CD4-positive, alpha-beta T cell (primary cell): Measurements from ENCODE around the gene CADM1. TPM values are rescaled to one million over a fixed set of nuclear protein-coding genes. Genes with fewer than 3 reads are reported as not detected.
A peak's percentile ranks its signal among the peaks of the same experiment; 100 is the strongest.

Experiments
- ATAC-seq: fragments of 200-7000 bp; cut with Tn5 transposase; one replicate; pipeline ENCODE4 v1.10.0; 2022; ENCODE audit warnings: mild to moderate bottlenecking; ENCODE audit not compliant: poor library complexity
- CTCF ChIA-PET: fragments of 350-600 bp; sonication (Branson Sonifier 250); formaldehyde crosslinking; loops from one replicate; lab custom pipeline; 2021; ENCODE audit warnings: antibody characterized with exemption, inconsistent platforms; lab: Charles Lee
- POLR2A ChIA-PET: fragments of 350-600 bp; sonication (Branson Sonifier 250); formaldehyde crosslinking; loops from one replicate; lab custom pipeline; 2021; ENCODE audit warnings: antibody characterized with exemption, inconsistent platforms; lab: Charles Lee
- DNase-seq, 14 experiments: peaks; one replicate each; pipeline ENCODE4 v3.0.0-alpha.2; 2013 to 2020; ENCODE audit warnings: mixed read lengths in 2 of 14
- H3K27ac ChIP-seq, 2 donors: one replicate each; pipeline versions ENCODE4 v1.5.1 to v1.7.0; 2013; ENCODE audit warnings: low read length in 2 of 2, low read depth in 1 of 2, mild to moderate bottlenecking in 1 of 2
- H3K27me3 ChIP-seq, 2 experiments: 1 replicate in 1 of 2; 2 replicates in 1 of 2; pipeline versions ENCODE4 v1.6.1 to v1.7.0; 2013; ENCODE audit warnings: low read length in 2 of 2, control low read depth in 1 of 2, mild to moderate bottlenecking in 1 of 2, moderate library complexity in 1 of 2; ENCODE audit not compliant: insufficient read depth in 2 of 2, control insufficient read depth in 1 of 2
- H3K36me3 ChIP-seq: one replicate; pipeline ENCODE4 v1.6.1; 2013; ENCODE audit warnings: low read length, control low read depth; ENCODE audit not compliant: insufficient read depth
- H3K4me1 ChIP-seq: one replicate; pipeline ENCODE4 v1.6.1; 2013; ENCODE audit warnings: low read length, control low read depth; ENCODE audit not compliant: insufficient read depth
- H3K4me3 ChIP-seq: one replicate; pipeline ENCODE4 v1.5.1; 2013; ENCODE audit warnings: mild to moderate bottlenecking, low read length, moderate library complexity
- H3K9me3 ChIP-seq, 2 experiments: 1 replicate in 1 of 2; 2 replicates in 1 of 2; pipeline versions ENCODE4 v1.6.1 to v1.7.0; 2013; ENCODE audit warnings: low read length in 2 of 2, mild to moderate bottlenecking in 2 of 2, control low read depth in 1 of 2, moderate library complexity in 1 of 2; ENCODE audit not compliant: control insufficient read depth in 1 of 2, insufficient read depth in 1 of 2
- H3K27ac Mint-ChIP-seq: one replicate; pipeline ENCODE4 v1.8.0; 2020; ENCODE audit warnings: mixed read lengths
- H3K27me3 Mint-ChIP-seq: one replicate; pipeline ENCODE4 v1.8.0; 2021; ENCODE audit warnings: mixed read lengths
- H3K36me3 Mint-ChIP-seq: one replicate; pipeline ENCODE4 v1.8.0; 2021; ENCODE audit warnings: low read depth, mixed read lengths
- H3K4me1 Mint-ChIP-seq: one replicate; pipeline ENCODE4 v1.8.0; 2021; ENCODE audit warnings: low read depth, mixed read lengths
- H3K4me3 Mint-ChIP-seq: one replicate; pipeline ENCODE4 v1.8.0; 2020; ENCODE audit warnings: mild to moderate bottlenecking, mixed read lengths
- H3K9me3 Mint-ChIP-seq: one replicate; pipeline ENCODE4 v1.8.0; 2020; ENCODE audit warnings: mixed read lengths
- CTCF ChIP-seq: fragments of 200-600 bp; IDR thresholded peaks from one replicate; pipeline ENCODE4 v1.8.0; 2022; ENCODE audit warnings: antibody characterized with exemption, mild to moderate bottlenecking
- intact Hi-C, 2 experiments: fragments of 100-400 bp; cut with DNase I in 1 of 2; cut with micrococcal nuclease in 1 of 2; formaldehyde crosslinking; loops; one replicate each; pipeline versions ENCODE4 v1.15.1 to v1.9.0; 2023 to 2025; cut with DNase I, micrococcal nuclease
- total RNA-seq, 174 experiments: library from RNA in 2 of 174; stranded (reverse) in 2 of 174; gene quantifications; one replicate each; pipeline ENCODE4 v1.2.3 and lab custom pipeline; 2021 to 2026

Gene CADM1
- total RNA-seq, 2 experiments from 2014 or later = 1.1 to 1.4 TPM

- Mint-ChIP-seq H3K9me3 (no peaks in the 10 kb centered on the region), H3K27me3 (no peaks in the 10 kb centered on the region), H3K4me3 (no peak overlapping the region), H3K4me1 (peaks cover 9% of the 10 kb centered on the region), H3K36me3 (no peaks in the 10 kb centered on the region), H3K27ac (no peak overlapping the region)
- intact Hi-C loops = no loop called here
- no peak overlapping the region for H3K4me3 ChIP-seq
- no peaks in the 10 kb centered on the region for H3K36me3 ChIP-seq
- no peak overlapping the region for H3K27ac ChIP-seq
- no peak for DNase-seq
- ATAC-seq = no peak
- POLR2A ChIA-PET = no interaction called here
- no peaks in the 10 kb centered on the region for H3K9me3 ChIP-seq
- H3K4me1 ChIP-seq = no peaks in the 10 kb centered on the region
- CTCF ChIA-PET = no interaction called here
- TF ChIP-seq CTCF = no peak
- no peaks in the 10 kb centered on the region for H3K27me3 ChIP-seq
Observed at GRCh38 chr11:115326526-115326925, 177.7 kb downstream of the CADM1 start.

GRCh38 chr11:115325523-115325922, 178.7 kb downstream of the CADM1 start:
- no peak for ATAC-seq
- TF ChIP-seq CTCF = no peak
- Mint-ChIP-seq H3K36me3 (no peaks in the 10 kb centered on the region), H3K27ac (no peak overlapping the region), H3K4me3 (no peak overlapping the region), H3K27me3 (no peaks in the 10 kb centered on the region), H3K9me3 (no peaks in the 10 kb centered on the region), H3K4me1 (peaks cover 9% of the 10 kb centered on the region)
- Histone ChIP-seq H3K27ac (no peak overlapping the region), H3K9me3 (no peaks in the 10 kb centered on the region), H3K4me3 (no peak overlapping the region), H3K27me3 (no peaks in the 10 kb centered on the region), H3K36me3 (no peaks in the 10 kb centered on the region), H3K4me1 (no peaks in the 10 kb centered on the region)
- intact Hi-C loops = loop anchor here in 1 of 2 experiments (2.0 kb wide), 1 partner anchor 899 kb away; no protein-coding TSS in a partner anchor
- no peak for DNase-seq
- CTCF ChIA-PET = no interaction called here
- POLR2A ChIA-PET = no interaction called here

GRCh38 chr11:115324581-115325432, 179.4 kb downstream of the CADM1 start:
- H3K36me3 Mint-ChIP-seq = no peaks in the 10 kb centered on the region
- ATAC-seq (peak; percentile 41), DNase-seq (peak in 4 of 14 experiments; percentile 5 to 62 (median 57))
- POLR2A ChIA-PET = no interaction called here
- H3K9me3 Mint-ChIP-seq = no peaks in the 10 kb centered on the region
- peaks cover 9% of the 10 kb centered on the region for H3K4me1 Mint-ChIP-seq
- H3K4me3 Mint-ChIP-seq = no peak overlapping the region
- intact Hi-C loops = loop anchor here (2.0 to 5.0 kb wide), 2 partner anchors 900 to 952 kb away; no protein-coding TSS in a partner anchor
- CTCF ChIA-PET = interaction anchor here (1.0 kb wide), 1 partner anchor 9 kb away, joined by 4 read pairs; no protein-coding TSS in a partner anchor
- peak; percentile 60 for TF ChIP-seq CTCF
- H3K36me3 ChIP-seq = no peaks in the 10 kb centered on the region
- no peak overlapping the region for H3K27ac Mint-ChIP-seq
- H3K4me1 ChIP-seq = no peaks in the 10 kb centered on the region
- H3K27me3 ChIP-seq = no peaks in the 10 kb centered on the region
- H3K27ac ChIP-seq = no peak overlapping the region
- no peak overlapping the region for H3K4me3 ChIP-seq
- H3K9me3 ChIP-seq = no peaks in the 10 kb centered on the region
- H3K27me3 Mint-ChIP-seq = no peaks in the 10 kb centered on the region
